Tibial artery (tissue), 4 donors: Measurements from ENCODE around the gene DMD.

Experiments
- DNase-seq, 2 donors: peaks; one replicate each; pipeline ENCODE4 v3.0.0-alpha.2; 2019
- H3K27ac ChIP-seq, 2 donors: fragments of 200-600 bp; sonication (generic) in 1 of 2; 1 replicate in 1 of 2; 2 replicates in 1 of 2; pipeline ENCODE4 v1.5.1; 2018 to 2019; ENCODE audit warnings: mild to moderate bottlenecking in 1 of 2
- H3K27me3 ChIP-seq, 2 donors: fragments of 200-600 bp; sonication (generic) in 1 of 2; one replicate each; pipeline versions ENCODE4 v1.5.1 to v1.6.0; 2016 to 2019
- H3K36me3 ChIP-seq, 3 donors: fragments of 200-600 bp; sonication (generic) in 2 of 3; one replicate each; pipeline ENCODE4 v1.5.1; 2016 to 2019; ENCODE audit warnings: mild to moderate bottlenecking in 2 of 3
- H3K4me1 ChIP-seq, 4 donors: fragments of 200-600 bp; sonication (generic) in 2 of 4; 1 replicate in 3 of 4; 2 replicates in 1 of 4; pipeline ENCODE4 v1.5.1; 2016 to 2019
- H3K4me3 ChIP-seq, 2 donors: fragments of 200-600 bp; sonication (generic) in 1 of 2; 1 replicate in 1 of 2; 2 replicates in 1 of 2; pipeline ENCODE4 v1.5.1; 2018 to 2019; ENCODE audit warnings: mild to moderate bottlenecking in 2 of 2
- H3K9me3 ChIP-seq, 3 donors: fragments of 200-600 bp; sonication (generic) in 1 of 3; one replicate each; pipeline ENCODE4 v1.5.1; 2016 to 2019
- CTCF ChIP-seq, 2 experiments: fragments of 200-600 bp in 1 of 2; fragments of 450-650 bp in 1 of 2; IDR thresholded peaks; one replicate each; pipeline ENCODE4 v1.5.1; 2017 to 2019; ENCODE audit warnings: antibody characterized with exemption in 2 of 2, mild to moderate bottlenecking in 1 of 2, moderate library complexity in 1 of 2
- intact Hi-C: fragments of 100-400 bp; cut with DNase I; formaldehyde crosslinking; loops from one replicate; pipeline ENCODE4 v1.15.0; 2023; ENCODE audit warnings: low total_unique reads

DMD gene

GRCh38 chrX:31271615-31272471 lies 1939.5 kb downstream of the DMD start:
- H3K9me3 ChIP-seq, result no peaks in the 10 kb centered on the region
- intact Hi-C loops, result no loop called here
- no peak for DNase-seq
- no peaks in the 10 kb centered on the region for H3K36me3 ChIP-seq
- H3K4me1 ChIP-seq, result no peaks in the 10 kb centered on the region
- TF ChIP-seq CTCF (IDR thresholded peaks at IDR 0.05), result no peak
- no peaks in the 10 kb centered on the region for H3K27me3 ChIP-seq
- H3K4me3 ChIP-seq, result no peak overlapping the region
- H3K27ac ChIP-seq, result no peak overlapping the region

- DNase-seq, result no peak
- no peak overlapping the region for H3K27ac ChIP-seq
Measured at GRCh38 chrX:31269914-31270313, 1941.4 kb downstream of the DMD start.

GRCh38 chrX:31268359-31268758 lies 1943.0 kb downstream of the DMD start:
- Histone ChIP-seq H3K4me1 (no peaks in the 10 kb centered on the region), H3K9me3 (no peaks in the 10 kb centered on the region), H3K4me3 (no peak overlapping the region), H3K36me3 (no peaks in the 10 kb centered on the region), H3K27me3 (no peaks in the 10 kb centered on the region), H3K27ac (no peak overlapping the region)
- intact Hi-C loops, result no loop called here
- DNase-seq, result no peak
- TF ChIP-seq CTCF (IDR thresholded peaks at IDR 0.05), result no peak

More at GRCh38 chrX:31269914-31270313, 1941.4 kb downstream of the DMD start:
- Histone ChIP-seq H3K9me3 (no peaks in the 10 kb centered on the region), H3K4me1 (no peaks in the 10 kb centered on the region), H3K27me3 (no peaks in the 10 kb centered on the region), H3K36me3 (no peaks in the 10 kb centered on the region), H3K4me3 (no peak overlapping the region)
- TF ChIP-seq CTCF (IDR thresholded peaks at IDR 0.05), result no peak
- intact Hi-C loops, result no loop called here

- Histone ChIP-seq H3K4me3 (peak overlapping the region; percentile 59 to 67), H3K4me1 (no peaks in the 10 kb centered on the region), H3K27me3 (no peaks in the 10 kb centered on the region), H3K27ac (peak overlapping the region; percentile 41 to 57), H3K9me3 (no peaks in the 10 kb centered on the region), H3K36me3 (no peaks in the 10 kb centered on the region)
- TF ChIP-seq CTCF (IDR thresholded peaks at IDR 0.05), result no peak
- intact Hi-C loops, result no loop called here
- peak; percentile 21 to 64 for DNase-seq
Measured at GRCh38 chrX:31266203-31267076, 1944.9 kb downstream of the DMD start.

GRCh38 chrX:31265383-31265782 lies 1946.0 kb downstream of the DMD start:
- Histone ChIP-seq H3K9me3 (no peaks in the 10 kb centered on the region), H3K27me3 (no peaks in the 10 kb centered on the region), H3K36me3 (no peaks in the 10 kb centered on the region), H3K4me1 (no peaks in the 10 kb centered on the region), H3K4me3 (peak overlapping the region; percentile 22 to 59), H3K27ac (no peak overlapping the region)
- no peak for DNase-seq
- intact Hi-C loops, result no loop called here
- TF ChIP-seq CTCF (IDR thresholded peaks at IDR 0.05), result no peak
